H9 (cell line): Measurements from ENCODE around the gene MAST1. TPM values are rescaled to one million over a fixed set of nuclear protein-coding genes. Genes with fewer than 3 reads are reported as not detected.

Experiments
- DNase-seq: peaks from one replicate; pipeline ENCODE4 v3.0.0-alpha.2; 2017
- H2AFZ ChIP-seq: one replicate; pipeline ENCODE4 v1.6.1; 2013; ENCODE audit warnings: mild to moderate bottlenecking, low read length, control low read depth, moderate library complexity
- H2AK5ac ChIP-seq: 2 replicates; pipeline ENCODE4 v1.6.1; 2013; ENCODE audit warnings: low read length, control low read depth, mixed read lengths; ENCODE audit not compliant: insufficient read length
- H2BK120ac ChIP-seq: one replicate; pipeline ENCODE4 v1.6.1; 2013; ENCODE audit warnings: low read depth, mild to moderate bottlenecking, low read length, control low read depth, inconsistent platforms; ENCODE audit not compliant: poor library complexity, severe bottlenecking
- H2BK12ac ChIP-seq: 2 replicates; pipeline ENCODE4 v1.6.1; 2013; ENCODE audit warnings: low read length, control low read depth, mixed read lengths, low read depth; ENCODE audit not compliant: insufficient read length
- H2BK15ac ChIP-seq: 2 replicates; pipeline ENCODE4 v1.6.1; 2013; ENCODE audit warnings: low read depth, low read length, control low read depth
- H2BK20ac ChIP-seq: one replicate; pipeline ENCODE4 v1.6.1; 2013; ENCODE audit warnings: low read depth, mild to moderate bottlenecking, low read length, control low read depth, inconsistent platforms; ENCODE audit not compliant: poor library complexity, severe bottlenecking
- H2BK5ac ChIP-seq: 2 replicates; pipeline ENCODE4 v1.6.1; 2013; ENCODE audit warnings: low read length, control low read depth, mixed read lengths; ENCODE audit not compliant: insufficient read length
- H3K14ac ChIP-seq: 2 replicates; pipeline ENCODE4 v1.6.1; 2013; ENCODE audit warnings: low read length, control low read depth; ENCODE audit not compliant: insufficient read depth
- H3K18ac ChIP-seq: 2 replicates; pipeline ENCODE4 v1.6.1; 2013; ENCODE audit warnings: low read depth, mild to moderate bottlenecking, mixed read lengths, low read length, control low read depth; ENCODE audit not compliant: insufficient read length
- H3K23ac ChIP-seq: 2 replicates; pipeline ENCODE4 v1.6.1; 2013; ENCODE audit warnings: low read length, control low read depth, mixed read lengths, low read depth; ENCODE audit not compliant: insufficient read length
- H3K23me2 ChIP-seq: 2 replicates; pipeline ENCODE4 v1.6.1; 2013; ENCODE audit warnings: low read depth, mild to moderate bottlenecking, mixed read lengths, low read length, control low read depth; ENCODE audit not compliant: insufficient read length, poor library complexity, severe bottlenecking
- H3K27ac ChIP-seq: 2 replicates; pipeline ENCODE4 v1.5.1; 2013; ENCODE audit warnings: low read length, control low read depth, mixed read lengths, low read depth; ENCODE audit not compliant: insufficient read length
- H3K27me3 ChIP-seq: 2 replicates; pipeline ENCODE4 v1.6.1; 2013; ENCODE audit warnings: low read length, control low read depth, inconsistent platforms; ENCODE audit not compliant: insufficient read depth
- H3K4ac ChIP-seq: 2 replicates; pipeline ENCODE4 v1.6.1; 2013; ENCODE audit warnings: low read depth, mild to moderate bottlenecking, control low read depth, inconsistent platforms, low read length, moderate library complexity
- H3K4me1 ChIP-seq: 2 replicates; pipeline ENCODE4 v1.6.1; 2013; ENCODE audit warnings: low read length, control low read depth, inconsistent platforms; ENCODE audit not compliant: insufficient read depth
- H3K4me2 ChIP-seq: 2 replicates; pipeline ENCODE4 v1.6.1; 2013; ENCODE audit warnings: low read length, control low read depth, mixed read lengths; ENCODE audit not compliant: insufficient read length, insufficient read depth
- H3K56ac ChIP-seq: 2 replicates; pipeline ENCODE4 v1.6.1; 2013; ENCODE audit warnings: low read depth, mild to moderate bottlenecking, mixed read lengths, low read length, control low read depth; ENCODE audit not compliant: insufficient read length
- H3K79me1 ChIP-seq: 2 replicates; pipeline ENCODE4 v1.6.1; 2013; ENCODE audit warnings: low read depth, mild to moderate bottlenecking, moderate library complexity, low read length, control low read depth, inconsistent platforms; ENCODE audit not compliant: insufficient read depth, poor library complexity, severe bottlenecking
- H3K79me2 ChIP-seq: 2 replicates; pipeline ENCODE4 v1.6.1; 2013; ENCODE audit warnings: low read length, control low read depth, inconsistent platforms; ENCODE audit not compliant: insufficient read depth
- H3K9ac ChIP-seq: 2 replicates; pipeline ENCODE4 v1.6.1; 2013; ENCODE audit warnings: low read length, control low read depth, mixed read lengths; ENCODE audit not compliant: insufficient read length; ENCODE audit errors: extremely low read depth
- H3K9me3 ChIP-seq: one replicate; pipeline ENCODE4 v1.6.1; 2013; ENCODE audit warnings: low read depth, low read length, inconsistent platforms; ENCODE audit not compliant: control insufficient read depth
- H3T11ph ChIP-seq: one replicate; pipeline ENCODE4 v1.6.1; 2013; ENCODE audit warnings: mild to moderate bottlenecking, low read length, control low read depth, inconsistent platforms
- H4K20me1 ChIP-seq: one replicate; pipeline ENCODE4 v1.6.1; 2013; ENCODE audit not compliant: control insufficient read depth, insufficient read length, insufficient read depth
- H4K5ac ChIP-seq: 2 replicates; pipeline ENCODE4 v1.6.1; 2013; ENCODE audit warnings: low read depth, mild to moderate bottlenecking, mixed read lengths, low read length, control low read depth; ENCODE audit not compliant: insufficient read length
- H4K8ac ChIP-seq: replicated peaks from 2 replicates; pipeline ENCODE4 v1.6.1; 2013; ENCODE audit warnings: low read length, control low read depth, mixed read lengths, low read depth; ENCODE audit not compliant: insufficient read length
- H4K91ac ChIP-seq: 2 replicates; pipeline ENCODE4 v1.6.1; 2013; ENCODE audit warnings: low read depth, mild to moderate bottlenecking, moderate library complexity, mixed read lengths, low read length, control low read depth; ENCODE audit not compliant: insufficient read length
- H3K27ac Mint-ChIP-seq, 3 experiments: 2 replicates in 2 of 3; 3 replicates in 1 of 3; pipeline ENCODE4 v1.8.0; 2020 to 2021; ENCODE audit warnings: mixed read lengths in 3 of 3, mild to moderate bottlenecking in 1 of 3, moderate library complexity in 1 of 3
- H3K27me3 Mint-ChIP-seq: 2 replicates; pipeline ENCODE4 v1.8.0; 2021; ENCODE audit warnings: low read depth, mild to moderate bottlenecking, moderate library complexity, mixed read lengths
- H3K36me3 Mint-ChIP-seq, 3 experiments: 2 replicates in 2 of 3; 3 replicates in 1 of 3; pipeline ENCODE4 v1.8.0; 2020 to 2021; ENCODE audit warnings: low read depth in 3 of 3, mixed read lengths in 3 of 3; ENCODE audit not compliant: insufficient read depth in 1 of 3
- H3K4me1 Mint-ChIP-seq, 2 experiments: 2 replicates each; pipeline ENCODE4 v1.8.0; 2020; ENCODE audit warnings: mixed read lengths in 2 of 2
- H3K4me3 Mint-ChIP-seq, 2 experiments: 2 replicates in 1 of 2; 3 replicates in 1 of 2; pipeline ENCODE4 v1.8.0; 2020 to 2021; ENCODE audit warnings: mild to moderate bottlenecking in 2 of 2, mixed read lengths in 2 of 2, moderate library complexity in 1 of 2
- H3K9me3 Mint-ChIP-seq, 2 experiments: 2 replicates in 1 of 2; 3 replicates in 1 of 2; pipeline ENCODE4 v1.8.0; 2020; ENCODE audit warnings: mild to moderate bottlenecking in 2 of 2, mixed read lengths in 2 of 2, moderate library complexity in 1 of 2
- CTCF ChIP-seq: fragments of 200-600 bp; sonication (generic); conservative IDR thresholded peaks from 3 replicates; pipeline ENCODE4 v1.8.0; 2021; ENCODE audit warnings: antibody characterized with exemption, mild to moderate bottlenecking
- WGBS: extraction: QIAGEN DNeasy Blood & Tissue Kit; methylation state at CpG from one replicate; pipeline ENCODE4 v1.1.7; 2013; ENCODE audit warnings: missing lambda C conversion rate, low lambda C conversion rate, mixed read lengths; ENCODE audit not compliant: insufficient read length; ENCODE audit errors: extremely low coverage; 5-methylcytosine and 5-hydroxymethylcytosine counted together
- total RNA-seq: library from RNA; stranded (reverse); gene quantifications from 2 replicates; pipeline ENCODE4 v1.2.1, GENCODE V29; 2021

Gene MAST1
- total RNA-seq, 1 experiment from 2014 or later, result 15.1 TPM

GRCh38 chr19:12866416-12867119 lies 28.3 kb downstream of the MAST1 start:
- no peak overlapping the region for H3K23ac ChIP-seq
- H3K14ac ChIP-seq, result no peak overlapping the region; the same call in 1 of the 2 replicates
- peaks cover 11 to 20% (median 13%) of the 10 kb centered on the region in 3 experiments for H3K36me3 Mint-ChIP-seq
- no peak overlapping the region for H2BK15ac ChIP-seq
- peaks cover 7% of the 10 kb centered on the region for H4K20me1 ChIP-seq
- no peak overlapping the region for H3K4ac ChIP-seq
- WGBS, result no CpG with 5 or more reads among the region's 29 CpGs
- no peak for TF ChIP-seq CTCF
- H3K4me1 Mint-ChIP-seq, result peaks cover 24 to 32% of the 10 kb centered on the region in 2 experiments
- H2AFZ ChIP-seq, result no peak overlapping the region
- H2BK120ac ChIP-seq, result no peak overlapping the region
- H4K5ac ChIP-seq, result no peak overlapping the region
- H3K27me3 Mint-ChIP-seq, result peaks cover 11% of the 10 kb centered on the region
- H4K91ac ChIP-seq, result no peak overlapping the region
- no peak overlapping the region for H2BK12ac ChIP-seq
- peak overlapping the region; percentile 74 for H3K4me2 ChIP-seq
- no peaks in the 10 kb centered on the region; a peak in 1 of 5 replicates for H3K9me3 Mint-ChIP-seq
- no peak overlapping the region for H3K56ac ChIP-seq
- peak; percentile 71 for DNase-seq
- H2AK5ac ChIP-seq, result no peak overlapping the region
- H3K27me3 ChIP-seq, result no peaks in the 10 kb centered on the region
- peaks cover 5% of the 10 kb centered on the region for H3K23me2 ChIP-seq
- H3K9me3 ChIP-seq, result no peaks in the 10 kb centered on the region
- no peak overlapping the region for H3T11ph ChIP-seq
- peaks cover 3% of the 10 kb centered on the region; the same call in 1 of the 2 replicates for H3K4me1 ChIP-seq
- no peak overlapping the region for H4K8ac ChIP-seq
- no peak overlapping the region for H3K27ac ChIP-seq
- no peaks in the 10 kb centered on the region for H3K79me2 ChIP-seq
- no peaks in the 10 kb centered on the region for H3K79me1 ChIP-seq
- H2BK20ac ChIP-seq, result no peak overlapping the region
- H3K9ac ChIP-seq, result no peak overlapping the region
- peak overlapping the region in 1 of 3 experiments; percentile 95; a peak in 3 of 7 replicates for H3K27ac Mint-ChIP-seq
- peak overlapping the region; percentile 44 to 77 for H3K4me3 Mint-ChIP-seq
- no peak overlapping the region for H2BK5ac ChIP-seq
- H3K18ac ChIP-seq, result no peak overlapping the region
